ENCODE results near the gene ARID1B. TPM values are rescaled to one million over a fixed set of nuclear protein-coding genes. Genes with fewer than 3 reads are reported as not detected.

Gene ARID1B
- total and polyA plus RNA-seq, 10 of the 15 experiments (the other 5 are each of a cell fraction or from before 2014, with no cell fraction given) = 24.7 to 133 (median 54.6) TPM

DNA sequence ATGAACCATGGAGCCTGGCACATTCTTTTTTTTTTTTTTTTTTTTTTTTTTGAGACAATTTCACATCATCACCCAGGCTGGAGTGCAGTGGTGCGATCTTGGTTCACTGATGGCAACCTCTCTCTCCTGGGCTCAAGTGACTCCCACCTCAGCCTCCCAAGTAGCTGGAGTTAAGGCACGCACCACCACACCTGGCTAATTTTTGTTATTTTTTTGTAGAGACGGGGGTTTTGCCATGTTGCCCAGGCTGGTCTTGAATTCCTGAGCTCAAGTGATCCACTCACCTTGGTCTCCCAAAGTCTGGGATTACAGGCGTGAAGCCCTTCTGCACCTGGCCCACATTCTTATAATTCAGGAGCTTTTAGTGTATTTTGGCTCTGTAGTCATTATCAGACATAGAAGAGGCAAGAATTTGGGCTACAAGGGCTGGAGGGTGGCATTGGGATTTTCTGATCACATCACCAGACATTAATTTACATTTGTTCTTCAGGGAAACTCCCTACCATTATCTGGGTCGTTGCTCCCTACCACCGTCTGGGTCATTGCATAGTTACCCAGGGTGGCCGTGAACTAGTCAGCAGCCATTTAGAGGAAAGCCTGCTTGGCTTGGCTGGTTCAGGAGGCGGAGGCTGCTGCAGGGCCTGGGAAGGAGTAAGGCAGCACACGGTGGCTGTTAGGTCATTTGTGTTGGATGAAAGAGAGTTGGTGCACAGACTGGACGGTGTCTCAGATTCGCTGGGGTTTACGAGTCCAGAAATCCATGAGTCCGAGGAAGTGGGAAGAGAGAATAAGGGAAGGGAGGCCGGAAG is 17.6 kb downstream of the ARID1B start (continued):
- TF ChIP-seq, protein P1, sequence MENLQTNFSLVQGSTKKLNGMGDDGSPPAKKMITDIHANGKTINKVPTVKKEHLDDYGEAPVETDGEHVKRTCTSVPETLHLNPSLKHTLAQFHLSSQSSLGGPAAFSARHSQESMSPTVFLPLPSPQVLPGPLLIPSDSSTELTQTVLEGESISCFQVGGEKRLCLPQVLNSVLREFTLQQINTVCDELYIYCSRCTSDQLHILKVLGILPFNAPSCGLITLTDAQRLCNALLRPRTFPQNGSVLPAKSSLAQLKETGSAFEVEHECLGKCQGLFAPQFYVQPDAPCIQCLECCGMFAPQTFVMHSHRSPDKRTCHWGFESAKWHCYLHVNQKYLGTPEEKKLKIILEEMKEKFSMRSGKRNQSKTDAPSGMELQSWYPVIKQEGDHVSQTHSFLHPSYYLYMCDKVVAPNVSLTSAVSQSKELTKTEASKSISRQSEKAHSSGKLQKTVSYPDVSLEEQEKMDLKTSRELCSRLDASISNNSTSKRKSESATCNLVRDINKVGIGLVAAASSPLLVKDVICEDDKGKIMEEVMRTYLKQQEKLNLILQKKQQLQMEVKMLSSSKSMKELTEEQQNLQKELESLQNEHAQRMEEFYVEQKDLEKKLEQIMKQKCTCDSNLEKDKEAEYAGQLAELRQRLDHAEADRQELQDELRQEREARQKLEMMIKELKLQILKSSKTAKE (IDR thresholded peaks at IDR 0.05; ENCODE audit: low read depth, poor library complexity, severe bottlenecking) = peak; percentile 86
- TF ChIP-seq, protein P2, sequence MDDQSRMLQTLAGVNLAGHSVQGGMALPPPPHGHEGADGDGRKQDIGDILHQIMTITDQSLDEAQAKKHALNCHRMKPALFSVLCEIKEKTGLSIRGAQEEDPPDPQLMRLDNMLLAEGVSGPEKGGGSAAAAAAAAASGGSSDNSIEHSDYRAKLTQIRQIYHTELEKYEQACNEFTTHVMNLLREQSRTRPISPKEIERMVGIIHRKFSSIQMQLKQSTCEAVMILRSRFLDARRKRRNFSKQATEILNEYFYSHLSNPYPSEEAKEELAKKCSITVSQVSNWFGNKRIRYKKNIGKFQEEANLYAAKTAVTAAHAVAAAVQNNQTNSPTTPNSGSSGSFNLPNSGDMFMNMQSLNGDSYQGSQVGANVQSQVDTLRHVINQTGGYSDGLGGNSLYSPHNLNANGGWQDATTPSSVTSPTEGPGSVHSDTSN (IDR thresholded peaks at IDR 0.05; ENCODE audit: insufficient replicate concordance, low read depth, low read length) = no peak
- TF ChIP-seq YY1 (IDR thresholded peaks at IDR 0.05; ENCODE audit: low read depth, low read length) = peak; percentile 63
- TF ChIP-seq EED (IDR thresholded peaks at IDR 0.05; ENCODE audit: low read depth) = peak; percentile 65; the same call in 1 of the 2 replicates
- TF ChIP-seq IKZF1 (conservative IDR thresholded peaks at IDR 0.05) = peak; percentile 75
- 0 out of 3 replicates have a peak, but pooled peaks have one; percentile 24 for TF ChIP-seq POU2F2 (IDR thresholded peaks at IDR 0.05; ENCODE audit: borderline replicate concordance, low read depth, low read length)
- TF ChIP-seq, protein P3, sequence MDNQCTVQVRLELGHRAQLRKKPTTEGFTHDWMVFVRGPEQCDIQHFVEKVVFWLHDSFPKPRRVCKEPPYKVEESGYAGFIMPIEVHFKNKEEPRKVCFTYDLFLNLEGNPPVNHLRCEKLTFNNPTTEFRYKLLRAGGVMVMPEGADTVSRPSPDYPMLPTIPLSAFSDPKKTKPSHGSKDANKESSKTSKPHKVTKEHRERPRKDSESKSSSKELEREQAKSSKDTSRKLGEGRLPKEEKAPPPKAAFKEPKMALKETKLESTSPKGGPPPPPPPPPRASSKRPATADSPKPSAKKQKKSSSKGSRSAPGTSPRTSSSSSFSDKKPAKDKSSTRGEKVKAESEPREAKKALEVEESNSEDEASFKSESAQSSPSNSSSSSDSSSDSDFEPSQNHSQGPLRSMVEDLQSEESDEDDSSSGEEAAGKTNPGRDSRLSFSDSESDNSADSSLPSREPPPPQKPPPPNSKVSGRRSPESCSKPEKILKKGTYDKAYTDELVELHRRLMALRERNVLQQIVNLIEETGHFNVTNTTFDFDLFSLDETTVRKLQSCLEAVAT (IDR thresholded peaks at IDR 0.05) = 0 out of 2 replicates have a peak, but pooled peaks have one; percentile 17
- no peak for TF ChIP-seq MEF2A (IDR thresholded peaks at IDR 0.05; ENCODE audit: insufficient read depth, low read depth, low read length)
- peak; percentile 34; the same call in 1 of the 2 replicates for TF ChIP-seq GATAD2B (conservative IDR thresholded peaks at IDR 0.05; ENCODE audit: low read depth)
- peak; percentile 49 to 73; a peak in 2 of 4 replicates for TF ChIP-seq IKZF2 (IDR thresholded peaks at IDR 0.05)

Data from GM12878 (cell line).